Hippocampal formation (tissue), 2 donors: ENCODE data around the gene NPW.
A peak's percentile ranks its signal among the peaks of the same experiment; 100 is the strongest.
"Not testable (repeated sequence)": the region's sequence is repeated elsewhere in the genome, so short reads cannot be mapped to it uniquely, and the experiment has no call there.

Experiments used
- DNase-seq, 2 donors: peaks; one replicate each; lab custom pipeline; 2025; lab: John Stamatoyannopoulos, UW

NPW gene

GRCh38 chr16:2002406-2003230 is 17.0 kb upstream of the NPW start:
- no peak for DNase-seq

- no peak for DNase-seq
Observed at GRCh38 chr16:2003231-2003826, 16.3 kb upstream of the NPW start.

DNA sequence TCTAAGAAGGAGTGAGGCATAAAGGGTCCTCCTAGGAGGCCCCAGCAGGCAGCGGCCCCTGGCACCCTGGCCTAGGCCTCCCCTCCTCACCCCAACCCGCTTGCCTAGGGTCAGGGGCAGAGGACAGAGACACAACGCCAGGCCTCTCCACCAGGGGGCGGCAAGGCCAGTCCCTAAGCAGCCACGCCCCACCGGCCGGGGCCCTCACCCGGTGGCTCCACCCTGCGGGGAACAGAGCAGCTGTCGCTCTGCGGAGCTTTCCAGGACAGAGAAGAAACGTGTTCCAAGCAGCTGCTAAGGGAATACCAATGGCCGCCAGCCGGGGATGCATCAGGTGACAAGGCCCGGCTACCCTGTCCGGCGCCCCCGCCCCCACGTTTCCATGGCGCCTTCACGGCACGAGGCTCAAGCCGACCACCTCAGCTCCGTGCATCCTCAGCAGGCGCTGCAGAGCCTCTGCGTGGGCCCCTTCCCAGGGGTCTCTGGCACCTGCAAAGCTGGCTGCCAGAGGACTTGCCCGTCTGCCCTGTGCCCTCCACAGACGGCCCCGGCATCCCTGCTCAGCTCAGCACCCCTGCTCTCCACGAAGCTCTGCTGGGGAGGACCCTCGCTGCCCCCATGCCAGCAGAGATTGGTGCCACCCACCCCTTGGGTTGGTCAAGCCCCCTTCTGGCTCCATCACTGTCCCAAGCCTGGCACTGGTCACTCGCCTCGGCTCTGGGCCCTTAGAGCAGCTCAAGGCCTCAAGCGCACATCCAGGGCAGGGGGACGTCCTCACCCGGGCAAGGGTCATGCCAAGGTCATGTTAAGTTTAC is 15.6 kb upstream of the NPW start:
- DNase-seq = peak; percentile 34 to 52

DNA sequence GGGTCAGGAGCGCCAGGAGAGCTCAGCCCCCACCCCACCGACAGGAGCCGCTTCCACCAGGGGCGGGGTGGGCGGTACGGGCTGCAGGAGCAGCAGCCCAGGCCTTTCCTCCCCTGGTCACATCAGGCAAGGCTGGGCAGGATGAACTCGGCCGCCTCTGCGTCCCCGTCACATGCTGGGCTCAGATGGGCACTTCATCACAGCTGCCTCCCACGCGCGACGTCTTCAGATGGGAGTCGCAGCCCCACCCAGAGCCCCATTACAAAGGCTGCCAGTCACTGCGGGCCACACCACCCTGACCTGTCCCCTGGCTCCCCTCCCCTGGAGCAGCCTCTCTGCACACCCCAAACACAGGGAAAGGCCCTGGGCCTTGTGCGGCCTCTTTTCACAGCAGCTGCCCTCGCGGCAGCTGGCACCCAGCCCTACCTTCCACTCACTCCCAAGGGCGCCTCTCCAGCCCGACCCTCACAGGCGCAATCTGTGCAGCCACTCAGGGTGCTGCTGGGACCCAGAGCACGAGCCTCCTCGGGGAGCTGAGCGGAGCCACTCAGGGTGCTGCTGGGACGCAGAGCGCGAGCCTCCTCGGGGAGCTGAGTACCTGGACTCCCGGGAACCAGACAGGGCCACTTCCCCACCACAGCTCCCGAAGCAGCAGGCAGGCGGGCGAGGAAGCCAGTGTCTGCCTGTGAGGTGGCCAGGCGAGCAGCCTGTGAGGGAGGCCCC is 14.6 kb upstream of the NPW start:
- no peak for DNase-seq

- DNase-seq = peak in 1 of 2 donors; percentile 19
Observed at GRCh38 chr16:2005646-2006045, 13.9 kb upstream of the NPW start.

GRCh38 chr16:2006317-2006716 is 13.3 kb upstream of the NPW start:
- no peak for DNase-seq

- no peak for DNase-seq
Observed at GRCh38 chr16:2007081-2007836, 12.3 kb upstream of the NPW start.

- DNase-seq = no peak
Observed at GRCh38 chr16:2008009-2008526, 11.5 kb upstream of the NPW start.

DNA sequence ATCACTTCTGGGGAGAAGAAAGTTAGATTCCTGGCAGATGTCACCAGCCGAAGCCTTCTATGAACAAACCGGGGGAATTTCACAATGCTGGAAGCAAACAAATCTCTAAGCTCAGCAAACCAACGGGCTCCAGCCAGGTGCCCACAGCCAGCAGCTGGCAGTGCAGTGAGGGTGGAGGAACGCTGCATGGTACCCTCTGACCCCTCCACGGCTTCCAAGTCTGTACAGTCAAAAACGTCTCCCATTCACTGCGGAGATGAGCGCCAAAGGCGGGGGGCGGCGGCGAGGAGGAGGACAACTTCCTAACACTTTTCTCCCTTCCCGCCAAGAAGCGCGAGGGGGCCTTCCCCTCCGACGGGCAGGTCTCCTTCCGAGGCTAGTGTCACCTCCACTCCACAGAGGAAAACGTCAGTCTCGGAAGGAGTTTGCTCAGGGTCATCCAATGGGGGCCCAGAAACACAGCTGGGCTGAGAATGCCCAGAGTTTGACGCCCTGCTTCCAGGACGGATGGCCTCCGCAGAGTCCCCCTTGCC is 10.9 kb upstream of the NPW start:
- DNase-seq = no peak

DNA sequence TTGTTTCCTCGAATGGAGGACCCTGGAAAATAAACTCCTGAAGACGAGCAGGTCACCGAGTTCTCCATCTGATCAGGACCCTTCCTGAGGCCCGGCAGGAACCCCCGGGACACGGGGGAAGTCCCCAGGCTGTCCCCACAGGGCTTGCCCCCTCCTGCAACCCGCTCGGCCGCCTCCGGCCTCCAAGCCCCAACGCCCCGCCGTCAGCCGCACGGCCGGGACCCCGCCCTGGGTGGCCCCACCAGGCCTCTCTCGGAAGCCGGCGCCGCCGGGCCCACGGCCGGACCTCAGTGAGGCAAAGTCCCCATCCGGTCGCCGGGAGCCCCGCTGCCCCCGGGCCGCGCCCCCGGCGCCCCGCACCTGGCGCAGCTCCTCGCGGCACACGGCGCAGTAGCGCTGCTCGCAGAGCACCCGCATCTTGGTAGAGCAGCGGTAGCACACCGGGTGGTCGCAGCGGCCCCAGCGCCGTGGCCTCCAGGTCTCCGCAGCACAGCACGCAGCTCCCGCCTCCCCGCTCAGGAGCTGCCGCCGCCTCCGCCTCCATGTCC is 10.3 kb upstream of the NPW start:
- DNase-seq = no peak

DNA sequence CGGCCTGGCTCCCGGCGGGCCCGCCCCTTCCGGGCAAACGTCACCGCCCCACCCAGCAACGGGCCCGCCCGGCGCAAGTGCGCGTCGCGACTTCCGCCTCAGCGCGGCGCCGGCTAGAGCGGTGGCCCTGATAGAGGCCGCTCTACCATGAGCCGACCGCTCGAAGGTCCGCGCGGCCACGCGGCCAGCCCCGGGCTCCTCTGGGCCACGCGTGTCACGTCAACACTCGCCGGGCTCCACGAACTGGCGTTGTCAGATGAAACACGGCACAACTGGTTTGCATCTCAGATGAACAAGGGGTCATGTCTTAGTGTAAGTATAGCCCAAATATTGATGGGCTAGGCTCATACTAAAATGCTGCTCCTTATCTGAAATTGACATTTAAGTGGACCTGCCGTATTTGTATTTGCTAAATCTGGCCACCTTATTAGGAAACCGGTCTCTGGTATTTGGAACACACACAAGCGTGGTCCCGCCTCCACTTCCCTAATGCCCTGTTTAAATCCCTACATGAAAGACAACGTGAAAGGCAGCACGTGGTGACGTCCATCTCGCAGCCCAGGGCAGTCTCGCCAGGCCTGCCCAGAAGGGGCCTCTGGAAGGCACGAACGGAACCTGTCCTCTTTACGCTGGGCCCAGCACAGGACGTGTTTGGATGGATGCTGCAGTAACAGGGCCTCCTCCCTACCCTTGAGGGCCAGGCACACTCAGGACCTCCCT is 9.6 kb upstream of the NPW start, which contains the start of gene ZNF598:
Gene ZNF598, minus strand, starts transcription at position 31 of the 720 bp plus-strand sequence.
- peak; percentile 75 to 76 for DNase-seq

DNA sequence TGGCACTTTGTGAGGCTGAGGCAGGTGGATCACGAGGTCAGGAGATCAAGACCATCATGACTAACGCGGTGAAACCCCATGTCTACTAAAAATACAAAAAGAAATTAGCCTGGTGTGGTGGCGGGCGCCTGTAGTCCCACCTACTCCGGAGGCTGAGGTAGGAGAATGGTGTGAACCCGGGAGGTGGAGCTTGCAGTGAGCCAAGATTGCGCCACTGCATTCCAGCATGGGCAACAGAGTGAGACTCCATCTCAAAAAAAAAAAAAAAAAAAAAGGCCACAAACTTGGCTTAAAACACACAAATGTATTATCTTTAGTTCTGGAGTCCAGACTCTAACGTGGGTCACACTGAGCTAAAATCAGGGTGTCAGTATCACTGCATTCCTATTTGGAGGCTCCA is 7.9 kb upstream of the NPW start:
- DNase-seq = not testable (repeated sequence)

DNA sequence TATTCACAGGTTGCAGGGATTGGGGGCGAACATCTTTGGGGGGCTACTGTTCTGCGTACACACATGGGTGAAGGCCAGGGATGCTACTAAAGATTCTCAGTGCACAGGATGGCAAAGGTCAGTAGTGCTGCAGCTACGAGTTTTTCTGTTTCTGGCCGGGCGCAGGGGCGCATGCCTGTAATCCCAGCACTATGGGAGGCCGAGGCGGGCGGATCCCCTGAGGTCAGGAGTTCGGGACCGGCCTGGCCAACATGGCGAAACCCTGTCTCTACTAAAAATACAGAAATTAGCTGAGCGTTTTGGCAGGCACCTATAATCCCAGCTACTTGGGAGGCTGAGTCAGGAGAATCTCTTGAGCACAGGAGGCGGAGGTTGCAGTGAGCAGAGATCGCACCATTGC is 6.1 kb upstream of the NPW start:
- no peak for DNase-seq

GRCh38 chr16:2015117-2015946 is 4.3 kb upstream of the NPW start:
- no peak for DNase-seq

- no peak for DNase-seq
Observed at GRCh38 chr16:2015947-2016208, 3.7 kb upstream of the NPW start.

DNA sequence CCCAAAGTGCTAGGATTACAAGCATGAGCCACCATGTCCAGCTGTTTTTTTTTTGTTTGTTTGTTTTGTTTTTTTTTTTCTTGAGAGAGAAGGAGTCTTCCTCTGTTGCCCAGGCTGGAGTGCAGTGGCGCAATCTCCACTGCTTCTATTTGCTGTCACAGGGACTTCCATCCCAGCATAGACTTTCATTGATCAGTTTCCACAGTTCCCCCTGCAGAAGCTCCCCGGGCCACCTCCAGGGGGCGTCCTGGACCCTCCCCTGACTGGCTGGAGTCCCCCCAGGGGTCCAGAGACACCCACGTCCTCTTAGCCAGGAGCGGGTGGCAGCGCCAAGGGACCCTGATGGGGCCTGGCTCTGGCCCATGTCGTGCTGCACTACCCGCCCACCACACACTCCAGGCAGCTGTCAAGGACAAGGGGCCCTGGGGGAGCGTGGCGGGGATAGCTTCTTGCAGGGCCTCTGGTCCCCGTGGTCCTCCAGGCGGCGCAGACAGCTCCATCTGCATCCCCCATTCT is 3.1 kb upstream of the NPW start:
- DNase-seq = no peak

- no peak for DNase-seq
Observed at GRCh38 chr16:2019921-2020831, 591 bp downstream of the NPW start.

DNA sequence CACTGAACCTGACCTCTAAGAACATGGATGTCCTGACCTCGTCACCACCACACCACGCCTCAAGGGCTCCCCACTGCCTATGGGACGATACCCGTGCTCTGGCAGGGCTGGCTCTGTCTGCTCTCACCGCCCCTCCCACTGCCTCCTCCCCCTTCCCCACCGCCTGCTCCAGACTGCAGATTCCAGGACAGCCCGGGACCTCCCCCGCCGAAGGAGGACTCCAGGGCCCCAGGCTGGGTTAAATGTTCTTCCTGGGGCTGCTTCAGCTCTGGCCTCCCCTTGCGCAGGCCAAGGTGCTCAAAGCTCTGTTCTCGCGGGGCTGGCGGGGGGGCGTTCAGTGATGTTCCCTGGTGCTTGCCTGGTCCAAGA is 3.1 kb downstream of the NPW start:
- no peak for DNase-seq
